BE2C (cell line): ENCODE data around the gene STARD3.

Experiments used
- DNase-seq: peaks from one replicate; pipeline ENCODE4 v3.0.0-alpha.2; 2020
- H3K27me3 ChIP-seq: fragments of 250-450 bp; sonication (Bioruptor Pico); 2 replicates; pipeline ENCODE4 v1.5.1; 2020; ENCODE audit warnings: mild to moderate bottlenecking
- H3K36me3 ChIP-seq: fragments of 250-450 bp; sonication (Bioruptor Pico); 2 replicates; pipeline ENCODE4 v1.5.1; 2020; ENCODE audit warnings: mild to moderate bottlenecking
- H3K4me1 ChIP-seq: fragments of 250-450 bp; sonication (Bioruptor Pico); 2 replicates; pipeline ENCODE4 v1.5.1; 2020
- H3K4me3 ChIP-seq: 2 replicates; pipeline ENCODE4 v1.5.1; 2011; ENCODE audit warnings: low read depth, low read length
- H3K9me3 ChIP-seq: fragments of 250-450 bp; sonication (Bioruptor Pico); 2 replicates; pipeline ENCODE4 v1.5.1; 2020
- TF ChIP-seq, protein P1 (sequence below): IDR thresholded peaks from 2 replicates; pipeline ENCODE4 v1.5.1; 2012; ENCODE audit warnings: mild to moderate bottlenecking, low read depth, low read length

STARD3 gene

DNA sequence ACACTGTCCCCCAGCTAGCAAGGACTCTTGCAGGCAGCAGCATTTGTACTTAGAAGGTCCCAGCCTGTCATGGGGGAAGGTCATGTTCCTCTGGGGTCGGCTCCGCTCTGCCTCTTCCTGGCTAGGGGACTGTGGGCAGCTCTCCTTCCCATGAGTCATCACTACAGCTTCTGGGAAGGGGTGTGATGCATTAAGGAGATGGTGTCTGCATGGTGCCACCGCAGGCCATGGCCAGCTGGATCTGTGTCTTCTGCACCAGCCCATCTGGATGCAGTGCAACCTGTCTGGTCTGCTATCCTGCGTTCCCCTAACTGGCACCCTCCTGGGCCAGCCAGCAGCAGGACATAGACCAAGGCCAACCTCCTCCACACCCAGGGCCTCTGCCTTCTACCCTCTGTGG, 6.3 kb downstream of the STARD3 start:
- no peak overlapping the region for H3K4me3 ChIP-seq
- no peak for DNase-seq
- no peaks in the 10 kb centered on the region for H3K27me3 ChIP-seq
- TF ChIP-seq, protein P1, sequence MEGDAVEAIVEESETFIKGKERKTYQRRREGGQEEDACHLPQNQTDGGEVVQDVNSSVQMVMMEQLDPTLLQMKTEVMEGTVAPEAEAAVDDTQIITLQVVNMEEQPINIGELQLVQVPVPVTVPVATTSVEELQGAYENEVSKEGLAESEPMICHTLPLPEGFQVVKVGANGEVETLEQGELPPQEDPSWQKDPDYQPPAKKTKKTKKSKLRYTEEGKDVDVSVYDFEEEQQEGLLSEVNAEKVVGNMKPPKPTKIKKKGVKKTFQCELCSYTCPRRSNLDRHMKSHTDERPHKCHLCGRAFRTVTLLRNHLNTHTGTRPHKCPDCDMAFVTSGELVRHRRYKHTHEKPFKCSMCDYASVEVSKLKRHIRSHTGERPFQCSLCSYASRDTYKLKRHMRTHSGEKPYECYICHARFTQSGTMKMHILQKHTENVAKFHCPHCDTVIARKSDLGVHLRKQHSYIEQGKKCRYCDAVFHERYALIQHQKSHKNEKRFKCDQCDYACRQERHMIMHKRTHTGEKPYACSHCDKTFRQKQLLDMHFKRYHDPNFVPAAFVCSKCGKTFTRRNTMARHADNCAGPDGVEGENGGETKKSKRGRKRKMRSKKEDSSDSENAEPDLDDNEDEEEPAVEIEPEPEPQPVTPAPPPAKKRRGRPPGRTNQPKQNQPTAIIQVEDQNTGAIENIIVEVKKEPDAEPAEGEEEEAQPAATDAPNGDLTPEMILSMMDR: no peak
- H3K9me3 ChIP-seq: no peaks in the 10 kb centered on the region
- no peaks in the 10 kb centered on the region for H3K36me3 ChIP-seq
- H3K4me1 ChIP-seq: no peaks in the 10 kb centered on the region

DNA sequence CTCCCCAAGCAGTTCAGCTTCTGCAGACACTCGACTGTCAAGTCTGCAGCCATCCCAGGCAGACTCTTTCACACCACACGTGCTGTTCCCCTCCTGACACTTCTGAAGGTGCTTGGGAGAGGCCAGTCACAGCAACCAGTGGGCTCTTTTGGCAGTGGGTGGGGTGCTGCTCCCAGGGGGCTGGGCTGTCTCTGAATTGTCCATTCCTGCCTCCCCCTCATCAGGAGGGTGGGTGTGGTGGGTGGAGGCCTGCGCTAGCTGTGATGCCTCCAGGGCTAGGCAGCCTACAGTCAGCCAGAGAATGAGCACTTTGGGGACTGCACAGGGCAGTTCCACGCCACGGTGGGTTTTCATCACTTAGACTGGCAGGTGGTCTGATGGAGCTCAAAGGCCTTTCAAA, 10.3 kb downstream of the STARD3 start:
- no peaks in the 10 kb centered on the region for H3K4me1 ChIP-seq
- no peaks in the 10 kb centered on the region for H3K9me3 ChIP-seq
- no peaks in the 10 kb centered on the region for H3K27me3 ChIP-seq
- no peak for DNase-seq
- no peaks in the 10 kb centered on the region for H3K36me3 ChIP-seq
- TF ChIP-seq, protein P1: no peak
- no peak overlapping the region for H3K4me3 ChIP-seq

DNA sequence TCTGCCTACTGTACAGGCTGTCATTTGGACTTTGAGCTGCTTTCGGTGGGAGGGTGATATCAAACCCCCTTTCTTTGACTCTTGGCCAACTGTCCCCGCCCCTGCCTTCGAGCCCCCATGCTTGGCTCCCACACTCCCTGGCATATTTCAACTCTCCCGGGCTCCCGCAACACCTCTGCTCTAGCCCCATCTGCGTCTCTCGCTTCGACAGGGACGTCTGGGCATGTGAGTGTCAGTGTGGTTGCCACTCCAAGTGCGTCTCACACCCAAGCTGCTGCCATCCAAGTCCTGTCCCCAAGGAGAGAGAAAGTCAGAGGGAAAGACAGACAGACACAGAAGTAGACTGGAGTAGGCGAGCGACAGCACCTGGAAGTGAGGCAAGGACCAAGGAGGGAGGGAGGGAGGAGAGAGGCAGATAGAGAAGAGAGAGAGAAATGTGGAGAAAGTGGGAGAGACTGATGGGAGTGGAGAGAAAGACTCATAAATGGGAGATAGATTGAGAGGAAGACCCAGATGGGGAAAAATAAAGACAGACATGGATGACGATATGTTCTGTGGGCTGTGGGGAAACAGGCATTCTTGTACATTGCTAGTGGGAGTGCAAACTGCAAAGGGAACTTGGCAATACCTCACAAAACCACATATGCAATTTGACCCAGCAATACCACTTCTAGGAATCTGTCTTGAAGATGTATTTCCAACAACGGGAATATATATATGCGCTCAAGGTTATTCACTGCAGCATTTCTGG, 11.8 kb downstream of the STARD3 start:
- DNase-seq: no peak
- Histone ChIP-seq H3K36me3 (no peaks in the 10 kb centered on the region), H3K4me1 (no peaks in the 10 kb centered on the region), H3K27me3 (no peaks in the 10 kb centered on the region), H3K4me3 (no peak overlapping the region), H3K9me3 (no peaks in the 10 kb centered on the region)
- TF ChIP-seq, protein P1: no peak

DNA sequence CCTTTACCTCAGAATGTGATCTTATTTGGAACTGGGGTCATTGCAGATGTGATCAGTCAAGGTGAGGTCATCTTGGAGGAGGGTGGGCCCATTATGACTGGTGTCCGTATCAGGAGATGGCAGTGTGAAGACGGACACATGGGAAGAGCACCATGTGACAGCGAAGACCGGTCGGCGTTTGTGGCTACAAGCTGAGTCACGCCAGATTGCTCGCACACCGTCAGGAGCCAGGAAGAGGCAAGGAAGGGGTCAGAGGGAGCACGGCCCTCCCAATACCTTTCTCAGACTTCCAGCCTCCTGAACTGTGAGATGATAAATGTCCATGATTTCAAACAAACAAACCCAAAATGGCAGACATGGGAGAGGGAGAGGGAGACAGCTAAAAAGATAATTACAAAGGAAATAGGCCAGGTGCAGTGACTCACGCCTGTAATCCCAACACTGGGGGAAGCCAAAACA, 13.2 kb downstream of the STARD3 start:
- TF ChIP-seq, protein P1: no peak
- no peaks in the 10 kb centered on the region for H3K27me3 ChIP-seq
- H3K9me3 ChIP-seq: no peaks in the 10 kb centered on the region
- no peaks in the 10 kb centered on the region for H3K4me1 ChIP-seq
- DNase-seq: no peak
- no peaks in the 10 kb centered on the region for H3K36me3 ChIP-seq
- no peak overlapping the region for H3K4me3 ChIP-seq

DNA sequence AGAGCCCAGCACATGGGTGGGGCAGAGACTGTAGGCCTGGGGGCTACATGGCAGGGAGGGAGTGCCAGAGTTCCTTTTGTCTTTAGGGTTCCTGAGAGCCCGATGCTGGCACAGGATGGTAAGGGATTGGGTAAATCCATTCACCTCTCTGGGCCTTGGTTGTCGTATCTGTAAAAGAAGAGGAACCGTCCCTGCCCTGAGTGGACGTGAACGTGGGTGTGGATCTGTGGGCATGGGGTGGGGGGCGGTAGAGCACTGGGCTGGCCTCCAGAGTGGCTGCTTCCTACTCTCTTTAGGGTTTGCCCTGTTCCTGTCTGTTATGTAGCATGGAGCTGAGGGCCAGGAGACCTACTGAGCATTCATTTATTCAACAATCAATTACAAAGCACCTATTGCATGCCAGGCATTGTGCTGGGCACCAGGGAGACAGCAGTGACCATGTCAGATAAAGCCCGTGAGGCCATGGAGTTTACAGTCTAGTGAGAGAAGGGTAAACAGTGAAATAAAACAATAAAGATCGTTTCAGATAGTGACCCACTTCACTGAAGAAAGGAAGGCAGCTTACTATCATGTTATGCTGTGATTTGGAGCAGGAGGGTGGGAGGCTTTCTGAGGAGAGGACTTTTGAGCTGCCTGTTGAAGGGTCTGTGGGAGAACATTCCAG, 15.1 kb downstream of the STARD3 start:
- Histone ChIP-seq H3K9me3 (no peaks in the 10 kb centered on the region), H3K4me1 (no peaks in the 10 kb centered on the region), H3K4me3 (no peak overlapping the region), H3K27me3 (no peaks in the 10 kb centered on the region), H3K36me3 (no peaks in the 10 kb centered on the region)
- TF ChIP-seq, protein P1: no peak
- no peak for DNase-seq
